ENCODE data around the gene CTDNEP1. TPM values are rescaled to one million over a fixed set of nuclear protein-coding genes. Genes with fewer than 3 reads are reported as not detected.

Gene CTDNEP1
- polyA plus RNA-seq, 1 donor, result 124 TPM

DNA sequence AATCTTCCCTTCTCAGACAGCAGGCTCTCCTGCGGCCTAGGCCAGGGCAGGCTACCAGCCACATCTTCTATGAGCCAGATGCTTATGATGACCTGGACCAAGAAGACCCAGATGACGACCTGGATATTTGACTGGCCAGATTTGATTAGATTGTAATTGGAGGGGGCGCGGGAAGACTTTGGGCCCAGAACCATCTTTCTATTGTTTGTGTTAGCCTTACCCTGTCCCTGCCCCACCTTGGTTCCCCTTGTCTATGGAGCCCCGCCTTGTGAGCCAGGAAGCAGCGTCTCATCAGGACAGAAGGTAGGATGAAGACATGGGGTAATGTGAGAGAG lies 8.0 kb upstream of the CTDNEP1 start:
- Histone ChIP-seq H3K4me3 (ENCODE audit: low read length) (peak overlapping the region; percentile 99), H3K36me3 (ENCODE audit: control insufficient read depth, insufficient read depth, low read length) (peaks cover 41% of the 10 kb centered on the region), H3K9me3 (ENCODE audit: control insufficient read depth, low read depth, low read length) (no peaks in the 10 kb centered on the region), H3K4me1 (ENCODE audit: control insufficient read depth, insufficient read depth, low read length) (peaks cover 45% of the 10 kb centered on the region), H3K27ac (ENCODE audit: low read length) (peak overlapping the region; percentile 98), H3K27me3 (ENCODE audit: control insufficient read depth, insufficient read depth, low read length) (peaks cover 27% of the 10 kb centered on the region)
- no CpG with 5 or more reads among the region's 6 CpGs for WGBS (ENCODE audit: insufficient coverage, low lambda C conversion rate)
- DNase-seq, result no peak

GRCh38 chr17:7258731-7259554 lies 7.4 kb upstream of the CTDNEP1 start:
- peaks cover 45% of the 10 kb centered on the region for H3K36me3 ChIP-seq (ENCODE audit: control insufficient read depth, insufficient read depth, low read length)
- peak; percentile 94 to 98 for DNase-seq
- no CpG with 5 or more reads among the region's 7 CpGs for WGBS (ENCODE audit: insufficient coverage, low lambda C conversion rate)

GRCh38 chr17:7256766-7257456 lies 5.4 kb upstream of the CTDNEP1 start:
- Histone ChIP-seq H3K4me1 (ENCODE audit: control insufficient read depth, insufficient read depth, low read length) (peaks cover 42% of the 10 kb centered on the region), H3K27me3 (ENCODE audit: control insufficient read depth, insufficient read depth, low read length) (peaks cover 10% of the 10 kb centered on the region), H3K27ac (ENCODE audit: low read length) (peak overlapping the region; percentile 98), H3K36me3 (ENCODE audit: control insufficient read depth, insufficient read depth, low read length) (peaks cover 45% of the 10 kb centered on the region), H3K4me3 (ENCODE audit: low read length) (no peak overlapping the region), H3K9me3 (ENCODE audit: control insufficient read depth, low read depth, low read length) (no peaks in the 10 kb centered on the region)
- no peak for DNase-seq
- no CpG with 5 or more reads among the region's 8 CpGs for WGBS (ENCODE audit: insufficient coverage, low lambda C conversion rate)

More at GRCh38 chr17:7258731-7259554, 7.4 kb upstream of the CTDNEP1 start:
- Histone ChIP-seq H3K27ac (ENCODE audit: low read length) (peak overlapping the region; percentile 98), H3K4me3 (ENCODE audit: low read length) (peak overlapping the region; percentile 99), H3K27me3 (ENCODE audit: control insufficient read depth, insufficient read depth, low read length) (peaks cover 26% of the 10 kb centered on the region), H3K9me3 (ENCODE audit: control insufficient read depth, low read depth, low read length) (no peaks in the 10 kb centered on the region), H3K4me1 (ENCODE audit: control insufficient read depth, insufficient read depth, low read length) (peaks cover 45% of the 10 kb centered on the region)

DNA sequence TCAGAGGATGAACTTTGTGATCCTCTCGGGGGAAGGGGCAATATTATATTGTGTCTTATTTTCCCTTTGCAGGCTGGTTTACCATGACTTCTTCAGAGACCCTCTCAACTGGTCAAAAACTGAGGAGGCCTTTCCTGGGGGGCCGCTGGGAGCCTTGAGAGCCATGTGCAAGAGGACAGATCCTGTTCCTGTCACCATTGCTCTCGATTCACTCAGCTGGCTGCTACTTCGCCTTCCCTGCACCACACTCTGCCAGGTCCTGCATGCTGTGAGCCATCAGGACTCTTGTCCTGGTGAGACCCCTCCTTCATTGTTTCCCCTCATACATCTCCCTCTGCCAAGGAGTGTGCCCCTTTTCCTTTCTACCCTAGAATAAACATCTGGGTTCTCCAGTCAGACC lies 3.0 kb upstream of the CTDNEP1 start:
- Histone ChIP-seq H3K27me3 (ENCODE audit: control insufficient read depth, insufficient read depth, low read length) (no peaks in the 10 kb centered on the region), H3K36me3 (ENCODE audit: control insufficient read depth, insufficient read depth, low read length) (peaks cover 35% of the 10 kb centered on the region), H3K27ac (ENCODE audit: low read length) (no peak overlapping the region), H3K9me3 (ENCODE audit: control insufficient read depth, low read depth, low read length) (no peaks in the 10 kb centered on the region), H3K4me1 (ENCODE audit: control insufficient read depth, insufficient read depth, low read length) (peaks cover 37% of the 10 kb centered on the region), H3K4me3 (ENCODE audit: low read length) (no peak overlapping the region)
- no peak for DNase-seq
- 100% methylated on average over 1 of the region's 4 CpGs for WGBS (ENCODE audit: insufficient coverage, low lambda C conversion rate)

DNA sequence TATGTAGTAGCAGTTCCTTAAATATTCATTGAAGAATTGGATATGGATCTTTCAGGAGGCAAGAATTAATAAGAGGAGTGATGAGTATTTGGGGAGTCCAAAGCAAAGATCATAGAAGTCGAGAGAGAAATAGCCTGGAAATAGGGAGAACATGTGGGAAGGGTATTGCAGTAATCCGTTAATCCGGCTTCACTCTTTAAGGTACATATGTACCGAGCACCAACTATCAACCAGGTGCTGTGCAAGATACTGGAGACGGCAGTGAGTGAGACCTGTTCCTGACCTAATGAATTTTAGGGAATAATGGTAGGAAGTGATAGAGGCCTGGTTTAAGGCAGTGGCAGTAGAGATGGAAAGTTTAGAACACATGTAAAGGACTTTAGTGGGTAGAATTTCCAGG lies 1.5 kb upstream of the CTDNEP1 start:
- H3K36me3 ChIP-seq (ENCODE audit: control insufficient read depth, insufficient read depth, low read length), result peaks cover 36% of the 10 kb centered on the region
- no peaks in the 10 kb centered on the region for H3K27me3 ChIP-seq (ENCODE audit: control insufficient read depth, insufficient read depth, low read length)
- peak overlapping the region; percentile 94 for H3K27ac ChIP-seq (ENCODE audit: low read length)
- DNase-seq, result no peak
- H3K4me3 ChIP-seq (ENCODE audit: low read length), result peak overlapping the region; percentile 67
- no peaks in the 10 kb centered on the region for H3K9me3 ChIP-seq (ENCODE audit: control insufficient read depth, low read depth, low read length)
- peaks cover 29% of the 10 kb centered on the region for H3K4me1 ChIP-seq (ENCODE audit: control insufficient read depth, insufficient read depth, low read length)
- WGBS (ENCODE audit: insufficient coverage, low lambda C conversion rate), result no CpG with 5 or more reads among the region's 5 CpGs

DNA sequence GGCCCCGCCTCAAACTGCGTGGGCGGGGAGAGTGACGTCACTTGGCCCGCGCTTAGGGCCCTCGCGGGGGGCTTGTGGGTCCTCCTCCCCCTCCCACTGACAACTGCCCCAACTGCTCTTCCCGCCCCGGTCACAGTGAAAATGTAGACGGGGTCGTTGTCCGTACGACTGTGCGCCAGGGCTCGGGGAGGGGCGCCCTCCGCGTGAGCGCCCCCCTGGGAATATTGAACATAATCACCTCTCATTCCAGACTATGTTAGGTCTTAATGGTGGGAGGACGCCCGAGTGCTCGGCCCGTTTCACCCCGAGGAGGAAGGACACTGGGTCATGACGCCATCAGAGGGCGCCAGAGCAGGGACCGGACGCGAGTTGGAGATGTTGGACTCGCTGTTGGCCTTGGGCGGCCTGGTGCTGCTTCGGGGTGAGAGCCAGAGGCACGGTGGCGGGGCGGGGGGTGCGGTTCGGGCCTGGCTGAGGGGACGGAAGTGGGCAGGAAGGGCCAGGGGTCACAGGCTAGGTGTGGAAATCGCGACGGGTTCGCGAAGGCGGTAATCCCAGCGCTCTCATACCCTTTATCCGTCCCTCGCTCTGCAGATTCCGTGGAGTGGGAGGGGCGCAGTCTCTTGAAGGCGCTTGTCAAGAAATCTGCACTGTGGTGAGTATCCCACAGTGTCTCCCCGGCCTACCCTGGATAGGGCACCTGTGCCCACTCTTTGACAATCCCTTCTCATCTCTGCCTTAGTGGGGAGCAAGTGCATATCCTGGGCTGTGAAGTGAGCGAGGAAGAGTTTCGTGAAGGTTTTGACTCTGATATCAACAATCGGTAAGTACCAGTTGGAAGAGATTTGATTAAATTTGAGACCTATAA lies 876 bp upstream of the CTDNEP1 start, which contains the start of gene ELP5:
ELP5 (plus strand) TSS at position 40 of the 868 bp plus-strand sequence; CDS start at position 376, 336 bp downstream.
- no CpG with 5 or more reads among the region's 55 CpGs for WGBS (ENCODE audit: insufficient coverage, low lambda C conversion rate)
- H3K36me3 ChIP-seq (ENCODE audit: control insufficient read depth, insufficient read depth, low read length), result peaks cover 32% of the 10 kb centered on the region
- DNase-seq, result peak; percentile 93 to 96

GRCh38 chr17:7250695-7251627 lies 573 bp downstream of the CTDNEP1 start:
- H3K36me3 ChIP-seq (ENCODE audit: control insufficient read depth, insufficient read depth, low read length), result peaks cover 30% of the 10 kb centered on the region
- peak overlapping the region; percentile 94 for H3K27ac ChIP-seq (ENCODE audit: low read length)
- H3K9me3 ChIP-seq (ENCODE audit: control insufficient read depth, low read depth, low read length), result no peaks in the 10 kb centered on the region
- peak overlapping the region; percentile 67 for H3K4me3 ChIP-seq (ENCODE audit: low read length)
- WGBS (ENCODE audit: insufficient coverage, low lambda C conversion rate), result 0% methylated on average over 2 of the region's 55 CpGs
- no peaks in the 10 kb centered on the region for H3K27me3 ChIP-seq (ENCODE audit: control insufficient read depth, insufficient read depth, low read length)
- H3K4me1 ChIP-seq (ENCODE audit: control insufficient read depth, insufficient read depth, low read length), result peaks cover 14% of the 10 kb centered on the region
- DNase-seq, result peak in 1 of 2 donors; percentile 42

More for the DNA sequence above, 876 bp upstream of the CTDNEP1 start, which contains the start of gene ELP5:
- Histone ChIP-seq H3K4me3 (ENCODE audit: low read length) (peak within 1 kb of the TSS; percentile 67), H3K27ac (ENCODE audit: low read length) (peak within 1 kb of the TSS; percentile 94), H3K4me1 (ENCODE audit: control insufficient read depth, insufficient read depth, low read length) (peaks cover 22% of the 10 kb centered on the region), H3K27me3 (ENCODE audit: control insufficient read depth, insufficient read depth, low read length) (no peaks in the 10 kb centered on the region), H3K9me3 (ENCODE audit: control insufficient read depth, low read depth, low read length) (no peaks in the 10 kb centered on the region)

DNA sequence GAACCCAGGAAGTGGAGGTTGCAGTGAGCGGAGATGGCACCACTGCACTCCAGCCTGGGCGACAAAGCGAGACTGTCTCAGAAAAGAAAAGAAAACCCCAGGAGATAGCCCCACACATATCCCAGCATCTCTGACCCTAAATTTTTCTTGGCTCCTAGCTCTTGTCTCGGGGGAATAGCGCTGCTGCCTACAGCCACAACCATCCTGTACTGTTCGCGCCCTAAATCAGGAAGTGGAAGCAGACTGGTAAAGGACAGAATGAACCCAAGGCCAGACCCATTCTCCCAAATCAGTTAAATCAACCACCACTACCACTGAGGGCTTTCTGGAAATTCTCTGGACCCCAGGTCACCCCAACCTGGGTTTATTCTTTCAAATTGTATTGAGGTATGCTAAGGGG lies 1.7 kb downstream of the CTDNEP1 start:
- Histone ChIP-seq H3K36me3 (ENCODE audit: control insufficient read depth, insufficient read depth, low read length) (peaks cover 28% of the 10 kb centered on the region), H3K27me3 (ENCODE audit: control insufficient read depth, insufficient read depth, low read length) (no peaks in the 10 kb centered on the region), H3K9me3 (ENCODE audit: control insufficient read depth, low read depth, low read length) (no peaks in the 10 kb centered on the region), H3K4me1 (ENCODE audit: control insufficient read depth, insufficient read depth, low read length) (peaks cover 14% of the 10 kb centered on the region), H3K4me3 (ENCODE audit: low read length) (peak overlapping the region; percentile 67), H3K27ac (ENCODE audit: low read length) (no peak overlapping the region)
- WGBS (ENCODE audit: insufficient coverage, low lambda C conversion rate), result no CpG with 5 or more reads among the region's 7 CpGs
- DNase-seq, result no peak

DNA sequence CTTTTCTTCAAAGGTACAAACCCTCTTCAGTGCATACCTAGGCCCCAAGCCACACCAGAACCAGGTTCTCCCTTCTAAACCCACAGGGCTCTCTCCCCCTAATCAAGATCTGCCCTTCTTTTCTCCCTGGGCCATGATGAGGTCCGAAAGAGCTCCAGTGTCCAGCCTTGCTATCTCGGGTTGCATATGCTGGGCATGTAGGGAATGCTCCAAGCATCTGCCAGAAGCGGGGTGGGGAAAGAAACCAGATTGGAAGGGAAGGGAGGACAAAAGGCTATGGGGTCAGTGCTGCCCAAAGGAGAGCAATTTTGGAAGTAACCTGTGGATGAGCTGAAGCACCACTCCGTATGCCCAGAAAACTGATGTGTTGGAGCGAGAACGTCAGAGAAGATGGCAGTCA lies 2.3 kb downstream of the CTDNEP1 start:
- H3K27ac ChIP-seq (ENCODE audit: low read length), result no peak overlapping the region
- H3K27me3 ChIP-seq (ENCODE audit: control insufficient read depth, insufficient read depth, low read length), result no peaks in the 10 kb centered on the region
- 100% methylated on average over 1 of the region's 6 CpGs for WGBS (ENCODE audit: insufficient coverage, low lambda C conversion rate)
- H3K9me3 ChIP-seq (ENCODE audit: control insufficient read depth, low read depth, low read length), result no peaks in the 10 kb centered on the region
- peaks cover 9% of the 10 kb centered on the region for H3K4me1 ChIP-seq (ENCODE audit: control insufficient read depth, insufficient read depth, low read length)
- DNase-seq, result no peak
- peaks cover 28% of the 10 kb centered on the region for H3K36me3 ChIP-seq (ENCODE audit: control insufficient read depth, insufficient read depth, low read length)
- no peak overlapping the region for H3K4me3 ChIP-seq (ENCODE audit: low read length)
